GM19452 (cell line): ENCODE data around the gene SETD3.

Experiments
- ATAC-seq: cut with Tn5 transposase; IDR thresholded peaks from one replicate; pipeline ENCODE4 v1.9.1; 2021; ENCODE audit not compliant: unreplicated experiment

The SETD3 gene

DNA sequence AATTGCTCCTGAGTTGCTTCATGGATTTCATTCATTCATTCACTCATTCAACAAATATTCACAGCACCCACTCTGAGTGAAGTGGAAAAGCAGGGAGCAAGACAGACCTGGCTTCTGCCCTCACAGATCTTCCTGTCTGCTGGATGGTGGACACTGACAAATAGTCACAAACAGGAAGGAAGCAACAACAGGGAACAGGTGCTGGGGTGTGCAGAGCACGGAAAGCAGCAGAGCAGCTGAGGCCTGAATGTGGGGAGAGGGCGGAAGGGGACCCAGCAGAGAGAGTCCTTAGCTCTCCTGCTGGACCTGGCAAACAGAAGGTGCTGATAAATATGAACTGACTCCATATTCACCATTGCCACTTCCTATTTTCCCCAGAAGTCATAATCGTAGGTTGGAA, 54.4 kb downstream of the SETD3 start:
- ATAC-seq: no peak

DNA sequence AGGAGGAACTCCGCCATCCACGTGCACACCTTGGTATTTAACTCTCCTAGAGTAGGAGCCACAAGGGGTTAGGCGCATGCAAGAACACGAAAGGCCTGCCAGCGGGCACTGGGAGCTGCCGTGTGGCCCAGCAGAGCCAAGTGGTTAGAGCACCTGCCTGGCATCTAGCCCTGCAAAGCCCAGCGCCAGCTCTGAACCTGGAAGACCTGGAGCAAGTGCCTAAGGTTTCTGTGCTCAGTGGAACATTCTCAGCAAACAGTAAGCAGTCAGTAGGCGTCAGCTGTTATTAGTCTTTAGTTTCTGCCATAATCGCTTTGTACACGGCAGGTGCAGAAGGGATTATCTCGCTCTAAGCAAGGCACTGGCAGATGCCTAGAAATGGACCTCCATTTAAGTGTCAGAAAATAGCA, 55.4 kb downstream of the SETD3 start:
- no peak for ATAC-seq

DNA sequence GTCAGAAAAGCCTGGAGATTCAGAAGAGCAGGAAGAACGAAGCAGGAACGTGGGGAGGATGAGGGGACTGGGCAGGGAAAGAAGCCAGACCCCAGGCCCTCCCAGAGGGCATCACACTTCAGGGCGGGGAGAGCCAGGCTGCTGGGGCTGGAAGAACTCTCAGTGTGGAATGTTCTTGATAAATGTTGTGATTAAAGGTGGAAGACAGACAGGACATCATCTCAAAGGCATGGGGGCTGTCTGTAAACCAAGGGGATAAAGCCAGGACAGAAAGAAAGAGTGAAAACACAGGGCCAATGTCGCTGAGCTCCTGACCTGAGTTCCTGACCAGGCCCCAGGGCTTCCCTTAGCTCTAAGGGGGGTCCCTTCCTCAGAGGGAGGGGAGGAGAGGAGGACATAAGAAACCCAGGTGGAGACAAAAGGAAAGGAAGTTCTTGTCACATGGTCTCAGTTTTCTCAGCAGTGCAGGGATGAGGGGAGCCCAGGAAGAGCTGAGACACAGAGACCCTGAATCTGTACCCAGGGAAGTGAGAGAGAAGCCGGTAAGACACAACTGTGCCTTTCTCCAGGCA, 56.3 kb downstream of the SETD3 start:
- ATAC-seq: no peak

DNA sequence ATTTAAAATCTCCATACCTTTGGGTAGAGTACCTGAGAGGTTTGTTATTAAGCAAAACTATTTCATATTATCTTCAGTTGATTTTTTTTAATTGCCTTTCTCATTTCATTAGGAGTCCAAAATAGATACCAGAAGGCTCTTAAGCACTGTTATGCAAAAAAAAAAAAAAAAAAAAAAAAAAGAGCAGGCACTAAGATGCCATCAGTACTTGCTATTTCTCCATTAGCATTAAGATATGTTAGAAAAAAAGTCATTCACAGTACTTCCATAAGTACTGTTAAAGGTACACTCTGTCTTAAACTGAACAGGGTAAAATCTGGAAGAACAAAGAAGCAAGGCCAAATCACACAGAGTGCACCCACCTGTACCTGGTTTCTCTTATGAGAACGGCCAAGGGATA, 57.2 kb downstream of the SETD3 start:
- ATAC-seq: no peak

DNA sequence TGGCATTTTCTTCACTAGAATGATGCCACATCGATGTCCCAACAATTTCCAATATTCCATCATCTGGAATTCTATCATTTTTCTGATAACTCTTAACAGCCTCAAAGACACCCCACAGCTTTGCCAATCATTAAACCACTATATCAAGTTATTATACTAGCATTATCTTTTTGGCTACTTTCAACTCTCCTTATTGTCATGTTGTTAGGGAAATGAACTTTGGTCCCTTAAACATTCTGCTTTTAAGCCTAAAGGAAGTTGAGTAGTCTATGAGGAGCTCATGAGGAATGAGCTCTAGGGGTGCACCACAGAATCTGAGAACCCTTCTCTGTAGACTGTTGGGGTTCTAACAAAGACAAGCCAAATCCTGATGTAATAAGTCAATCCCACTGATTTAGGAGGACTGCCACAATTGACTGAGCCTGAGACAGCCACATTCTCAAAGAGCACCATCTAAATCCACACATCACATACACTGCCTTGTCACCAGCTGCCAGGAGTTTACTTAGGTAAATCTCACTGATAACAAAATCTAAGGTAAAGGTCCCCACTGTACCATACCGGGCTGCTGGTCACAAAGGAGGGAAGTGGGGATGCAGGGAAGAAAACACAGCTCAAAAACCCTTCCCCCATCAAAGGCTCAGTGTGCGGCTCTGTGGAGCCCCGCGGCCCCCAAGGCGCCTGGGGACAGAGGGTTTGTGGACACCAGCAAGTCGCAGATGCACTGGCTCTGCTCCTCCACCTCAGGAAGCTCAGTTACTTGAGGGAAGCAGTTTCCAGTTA, 58.2 kb downstream of the SETD3 start:
- ATAC-seq: no peak

DNA sequence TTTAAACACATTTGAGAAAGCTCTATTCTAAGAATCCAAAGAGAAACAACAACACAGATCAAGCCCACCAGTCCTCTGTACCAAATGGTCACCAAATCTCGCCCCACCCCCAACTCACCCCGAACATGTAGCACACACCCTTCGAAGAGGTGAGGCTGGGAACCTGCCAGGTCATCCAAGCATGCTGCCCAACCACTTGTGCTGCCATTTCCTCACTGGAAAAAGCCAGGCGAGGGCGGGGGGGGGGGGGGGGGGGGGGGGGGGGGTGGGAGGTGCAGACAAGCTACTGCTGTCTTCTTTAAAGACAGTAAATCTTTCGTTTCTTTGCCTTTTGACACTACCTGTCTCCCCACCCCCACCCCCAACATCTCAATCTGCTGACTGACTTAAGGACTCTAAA, 59.9 kb downstream of the SETD3 start:
- no peak for ATAC-seq

DNA sequence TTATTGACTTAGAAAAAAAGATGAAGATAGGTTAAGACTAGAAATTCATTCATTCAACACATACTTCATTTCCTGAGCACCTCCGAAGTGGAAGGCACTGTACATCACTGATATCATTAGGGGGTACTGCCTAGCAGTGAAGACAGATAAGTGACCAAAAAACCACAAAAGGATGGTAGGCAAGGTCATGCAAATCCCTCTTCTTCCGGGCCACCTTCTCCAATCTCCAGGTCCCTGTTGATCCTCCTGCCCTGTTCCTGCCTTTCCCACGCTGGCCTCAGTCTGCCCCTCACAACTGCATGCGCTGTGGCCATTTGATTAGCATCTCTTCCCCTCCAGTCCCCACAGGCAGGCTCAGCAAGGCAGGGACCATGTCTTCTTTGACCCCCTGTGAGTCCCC, 60.8 kb downstream of the SETD3 start:
- ATAC-seq: no peak

DNA sequence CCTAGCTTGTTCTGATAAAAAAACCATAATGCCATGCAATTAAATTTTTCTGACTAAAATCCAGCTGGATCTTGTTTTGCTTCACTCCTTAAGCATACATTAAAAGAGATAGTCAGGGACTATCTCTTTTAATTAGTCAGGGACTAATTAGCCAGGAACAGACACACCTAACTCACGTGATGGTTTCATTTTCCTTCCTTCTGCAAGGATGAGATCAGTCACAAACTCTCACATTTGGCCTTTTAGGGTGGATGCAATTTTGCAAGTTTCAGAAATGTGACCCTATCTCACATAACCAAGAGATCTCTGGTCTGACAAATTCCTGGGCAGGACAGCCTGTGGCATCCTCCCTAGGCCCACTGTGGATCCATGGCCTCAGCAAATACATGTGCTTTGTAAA, 62.4 kb downstream of the SETD3 start:
- no peak for ATAC-seq

DNA sequence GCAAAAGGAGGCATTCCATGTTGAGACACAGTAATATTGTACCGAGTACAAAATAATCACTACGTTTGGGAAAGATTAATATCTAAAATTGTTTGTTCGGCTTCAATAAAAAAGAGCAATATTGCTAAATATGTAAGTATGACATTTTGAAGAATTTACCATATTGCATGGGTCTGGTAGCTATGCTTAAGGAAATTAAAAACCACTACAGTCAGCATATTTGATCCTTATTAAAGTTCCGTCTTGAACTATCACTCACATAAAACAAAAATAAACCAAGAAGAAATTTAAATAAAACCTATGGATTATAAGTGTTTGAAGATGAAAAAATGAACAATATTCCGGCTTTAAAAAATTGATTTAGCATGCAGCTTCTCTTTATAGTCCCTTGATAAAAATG, 63.8 kb downstream of the SETD3 start:
- no peak for ATAC-seq

DNA sequence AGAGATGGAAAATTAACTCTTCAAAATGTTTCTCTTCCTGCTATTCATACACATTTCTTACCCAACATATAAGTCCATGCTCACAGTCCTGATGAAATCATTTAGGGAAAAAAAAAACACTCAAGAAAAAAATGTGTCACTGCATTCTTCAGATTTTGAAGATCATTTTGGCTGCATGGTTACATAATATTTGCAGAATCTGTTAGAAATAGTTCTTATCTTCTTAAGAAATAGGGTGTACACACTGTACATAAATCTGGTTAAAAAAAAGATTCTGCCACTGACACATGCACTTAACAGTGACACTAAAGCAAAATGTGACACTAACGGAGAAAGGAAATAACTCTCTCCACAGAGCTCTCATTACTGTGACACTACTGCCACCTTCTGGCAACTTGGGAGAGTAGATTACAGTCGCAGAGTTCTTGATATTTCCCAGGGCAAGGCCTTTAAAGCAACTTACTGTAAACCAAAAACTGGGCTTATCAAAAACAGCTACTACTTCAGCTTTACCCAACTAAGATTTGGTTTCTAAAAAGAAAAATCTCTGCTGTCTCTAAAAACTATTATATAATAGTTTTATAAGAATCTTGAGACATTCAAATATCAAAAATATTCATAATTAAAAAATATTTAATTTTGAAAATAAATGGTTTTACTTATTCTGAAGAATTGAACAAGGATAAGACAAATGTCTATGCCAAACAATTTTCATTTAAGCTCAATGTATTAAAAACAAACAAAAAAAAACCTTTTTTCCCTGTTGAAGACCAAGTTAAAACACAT, 65.0 kb downstream of the SETD3 start:
- peak; percentile 94 for ATAC-seq

DNA sequence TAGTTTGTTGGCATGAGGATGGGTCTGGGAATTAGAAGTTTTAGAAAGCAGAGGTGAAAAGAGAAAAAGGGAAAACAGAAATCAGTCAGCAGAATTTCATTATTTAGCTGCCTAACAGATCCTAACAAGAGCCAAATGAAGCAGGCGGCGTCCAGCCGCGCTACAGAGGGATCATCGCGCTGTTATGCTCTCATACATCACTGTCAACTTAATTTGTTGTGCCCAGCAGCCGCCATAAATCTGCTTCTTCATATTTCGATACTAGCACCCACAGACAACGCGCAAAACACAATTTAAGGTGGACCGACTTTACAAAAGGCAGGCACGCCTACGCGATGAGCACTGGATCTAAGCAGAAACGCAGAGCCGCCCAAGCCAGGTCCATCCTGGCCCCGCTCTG, 66.7 kb downstream of the SETD3 start:
- no peak for ATAC-seq

DNA sequence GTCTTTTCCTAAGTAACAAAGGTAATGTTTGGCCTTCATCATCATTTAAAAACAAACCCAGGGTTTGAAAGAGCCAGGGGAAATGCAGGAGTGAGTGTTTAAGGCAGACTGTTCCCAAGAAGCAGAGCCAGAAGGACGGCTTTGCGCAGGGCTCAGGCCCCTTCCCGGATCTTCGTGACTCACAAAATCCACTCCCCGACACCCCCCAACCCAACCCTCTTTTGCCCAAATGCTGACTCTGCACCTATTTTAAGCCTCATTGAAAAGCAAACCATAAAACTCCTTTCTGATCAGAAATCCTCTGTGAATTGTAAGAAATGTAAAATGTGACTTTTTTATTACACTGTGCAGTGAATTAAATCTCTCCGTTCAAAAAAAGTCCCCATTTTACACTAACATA, 67.5 kb downstream of the SETD3 start:
- ATAC-seq: no peak

DNA sequence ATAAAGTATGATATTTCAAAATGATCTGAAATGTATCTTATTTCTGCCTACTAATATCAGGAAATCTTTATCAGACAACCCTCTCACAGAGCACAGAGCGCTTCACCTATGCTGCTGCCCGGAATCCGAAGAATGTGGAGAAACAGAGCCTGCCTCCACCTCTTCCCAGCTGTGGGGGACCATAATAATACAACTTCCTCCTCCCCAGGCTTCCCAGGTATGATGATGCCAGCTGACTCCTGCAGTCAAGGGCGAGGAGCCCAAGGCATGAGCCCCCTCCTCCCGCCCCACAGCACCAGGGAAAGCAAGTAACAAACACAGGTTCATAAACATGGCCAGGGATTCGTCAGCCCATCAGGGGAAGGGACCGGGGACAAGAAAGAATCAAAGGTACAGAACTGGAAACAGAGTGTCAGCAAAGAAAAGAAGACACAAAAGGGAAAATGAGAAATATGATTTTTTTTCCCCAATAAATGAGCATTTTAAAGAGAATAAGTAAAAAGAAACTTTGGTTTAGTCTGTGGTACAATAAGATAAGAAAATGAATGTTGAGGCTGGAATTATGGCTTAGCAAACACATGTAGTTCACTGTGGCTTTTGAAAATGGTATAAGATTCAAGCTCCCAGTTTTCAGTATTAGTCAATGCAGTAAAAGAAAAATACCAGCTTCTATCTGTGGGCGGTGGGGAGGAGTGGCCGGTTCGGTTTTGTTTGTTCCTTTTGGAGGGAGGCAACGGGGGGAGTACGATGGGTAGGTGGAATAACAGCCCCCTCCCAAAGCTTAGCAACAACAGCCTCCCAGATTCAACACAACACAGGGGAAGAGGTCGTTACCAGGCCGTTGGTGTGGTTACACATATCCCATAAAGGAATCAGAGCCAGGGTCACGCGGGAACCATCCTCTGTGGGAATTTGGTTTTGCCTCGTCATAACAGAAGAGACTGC, 68.3 kb downstream of the SETD3 start:
- ATAC-seq: no peak

DNA sequence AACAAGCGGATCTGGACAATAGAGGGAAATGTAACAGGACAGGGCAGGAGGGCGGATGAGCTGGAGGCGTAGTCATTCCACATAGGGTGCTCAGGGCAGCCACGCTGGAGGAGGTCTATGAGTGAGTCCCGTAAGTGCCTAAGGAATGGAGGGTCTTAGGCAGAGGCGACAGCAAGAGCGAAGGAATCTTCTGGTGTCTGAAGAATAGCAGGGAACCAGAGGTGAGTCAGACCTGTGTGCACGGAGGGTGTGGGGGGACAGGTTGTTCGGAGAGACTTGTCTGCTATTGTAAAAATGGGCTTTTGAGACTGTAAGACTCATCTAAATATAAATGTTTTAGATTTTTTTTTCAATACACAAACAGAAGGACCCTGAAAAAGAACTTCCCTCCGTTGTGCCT, 70.6 kb downstream of the SETD3 start:
- no peak for ATAC-seq

DNA sequence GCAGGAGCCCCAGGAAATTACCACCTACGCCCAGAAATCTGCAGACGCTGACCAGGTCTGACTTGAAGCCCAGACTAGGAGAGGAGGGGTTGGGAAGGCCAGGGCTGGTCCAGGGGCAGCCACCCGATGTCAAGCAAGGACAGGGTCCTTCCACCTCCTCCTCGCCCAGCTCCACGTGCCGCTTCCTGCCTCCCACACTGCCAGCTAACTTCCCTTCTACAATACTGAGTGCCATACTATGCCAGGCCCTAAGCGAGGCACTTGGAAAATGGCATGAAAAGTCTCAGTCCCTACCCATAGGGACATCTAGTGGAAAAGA, 71.7 kb downstream of the SETD3 start:
- no peak for ATAC-seq

DNA sequence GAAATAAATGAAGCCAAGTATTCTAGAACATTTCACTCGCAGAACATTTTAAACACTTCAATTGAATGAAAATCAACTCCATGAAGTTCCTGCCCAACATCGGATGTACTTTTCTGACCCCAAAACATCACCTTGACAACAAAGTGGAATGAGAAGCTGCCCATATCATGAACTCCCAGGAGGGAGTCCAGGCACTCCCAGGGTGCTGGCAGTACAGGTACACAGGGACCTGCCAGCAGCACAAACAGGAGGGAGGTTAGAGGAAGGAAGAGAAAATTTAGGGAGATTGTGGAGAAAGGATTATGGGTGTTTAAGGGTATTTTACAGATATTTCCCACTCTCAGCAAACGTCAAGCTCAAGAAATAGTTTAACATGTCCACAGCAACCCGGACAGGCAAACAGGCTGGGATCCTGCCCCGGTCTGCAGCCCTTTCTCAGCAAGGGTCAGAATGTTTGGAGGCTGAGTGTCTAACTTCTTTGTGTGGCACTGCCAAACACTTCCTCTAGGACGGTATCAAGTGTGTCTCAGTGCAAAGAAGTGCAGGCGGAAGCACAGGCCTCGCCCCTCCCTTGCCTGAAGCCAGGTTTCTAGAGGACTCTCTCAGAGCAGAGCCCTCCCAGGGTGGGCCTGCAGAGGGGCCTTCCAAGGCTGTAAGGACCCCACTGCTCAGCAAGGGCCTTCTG, 72.2 kb downstream of the SETD3 start:
- no peak for ATAC-seq

DNA sequence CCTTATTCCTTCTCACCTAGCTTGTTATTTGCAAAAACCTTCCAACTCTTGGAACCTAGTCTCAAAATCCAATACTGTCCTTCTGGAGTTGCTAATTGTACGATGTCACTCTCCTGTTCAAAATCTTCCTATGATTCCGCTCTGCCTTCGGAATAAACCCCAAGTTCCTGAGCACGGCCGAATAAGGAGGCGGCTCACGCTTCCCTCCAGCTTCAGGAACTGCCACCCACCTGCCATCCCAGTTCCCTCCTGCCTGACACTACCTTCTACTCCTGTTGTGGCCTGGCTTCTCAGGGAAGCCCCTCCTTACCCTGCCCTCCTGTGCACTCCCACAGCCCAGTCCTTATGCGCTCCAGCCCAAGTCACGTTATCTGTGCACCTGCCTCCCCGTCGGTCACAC, 73.2 kb downstream of the SETD3 start:
- no peak for ATAC-seq

DNA sequence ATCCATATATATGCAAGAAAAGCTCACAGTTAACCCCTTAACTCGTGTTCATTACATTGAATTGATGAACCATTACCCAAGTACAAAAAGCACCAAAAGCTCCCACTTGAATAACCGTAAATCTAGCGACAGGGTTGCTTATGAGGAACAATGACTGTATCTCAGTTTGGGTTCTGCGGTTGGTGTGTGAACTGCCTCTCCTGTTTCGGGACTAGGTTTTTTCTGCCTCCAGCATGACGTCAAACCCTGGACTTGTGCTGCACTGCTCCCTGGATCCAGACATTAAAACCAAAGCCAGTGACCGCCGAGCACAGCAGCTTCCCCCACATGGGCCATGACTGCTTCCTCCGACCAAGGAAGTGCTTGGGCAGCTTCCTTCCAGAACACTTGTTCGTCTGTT, 77.7 kb downstream of the SETD3 start:
- ATAC-seq: no peak

DNA sequence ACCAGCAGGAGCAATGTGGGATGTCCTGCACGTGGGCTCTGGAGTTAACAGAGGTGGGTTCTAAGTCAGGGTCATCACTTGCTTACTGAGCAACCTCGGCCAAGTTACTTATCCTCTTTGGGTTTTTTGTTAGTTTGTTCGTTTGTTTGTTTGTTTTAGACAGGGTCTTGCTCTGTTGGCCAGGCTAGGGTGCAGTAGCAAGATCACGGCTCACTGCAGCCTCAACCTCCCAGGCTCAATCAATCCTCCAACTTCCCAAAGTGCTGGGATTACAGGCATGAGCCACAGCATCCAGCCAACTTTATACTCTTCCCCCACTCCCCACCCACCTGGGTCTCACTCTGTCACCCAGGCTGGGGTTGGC, 78.4 kb downstream of the SETD3 start:
- ATAC-seq: no peak

DNA sequence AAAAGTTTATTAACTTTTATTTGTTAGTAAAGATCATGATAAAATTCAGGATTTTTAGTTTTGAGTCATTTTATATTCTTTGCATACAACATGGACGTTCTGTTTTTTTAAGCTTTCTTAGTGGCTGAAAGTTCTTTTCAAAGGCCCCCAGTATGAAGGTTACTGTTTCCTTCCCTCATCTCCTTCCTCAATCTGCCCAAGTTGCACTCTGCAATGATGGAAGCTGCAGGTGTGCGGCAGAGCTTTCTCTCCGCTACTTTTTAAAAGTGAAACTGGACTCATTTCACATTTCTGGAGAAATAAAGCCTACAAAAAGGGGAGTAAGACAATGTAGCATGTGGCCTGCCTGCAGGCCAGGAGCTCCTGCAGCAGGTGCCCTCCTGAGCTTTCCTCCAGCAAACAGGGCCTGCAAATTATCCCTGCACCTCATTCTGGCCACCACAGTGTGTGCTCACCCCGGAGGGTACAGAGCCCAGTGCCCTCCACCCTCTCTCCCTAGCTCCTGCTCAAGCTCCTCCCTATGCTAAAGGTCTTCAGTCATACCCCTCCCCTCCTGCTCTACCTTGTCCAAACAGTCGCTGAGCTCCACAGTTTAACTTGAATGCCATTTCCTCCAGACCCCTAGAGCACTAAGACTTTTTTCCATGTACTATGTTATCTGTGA, 78.9 kb downstream of the SETD3 start:
- no peak for ATAC-seq
